SK-N-MC (cell line): Measurements from ENCODE around the gene AP3S1.

Source experiments
- EZH2 ChIP-seq: fragments of 200-600 bp; sonication (generic); IDR thresholded peaks from one replicate; pipeline ENCODE4 v1.6.1; 2017; ENCODE audit warnings: antibody characterized with exemption
- POLR2AphosphoS5 ChIP-seq: IDR thresholded peaks from 2 replicates; pipeline ENCODE4 v1.6.1; 2012; ENCODE audit warnings: mild to moderate bottlenecking, low read depth, low read length, borderline replicate concordance

- TF ChIP-seq EZH2 (no peak), POLR2AphosphoS5 (no peak)
Measured at GRCh38 chr5:115963566-115963965, 121.8 kb downstream of the AP3S1 start.
